Neural progenitor cell (in vitro differentiated cells): ENCODE measurements around the gene FAM83E. TPM values are rescaled to one million over a fixed set of nuclear protein-coding genes. Genes with fewer than 3 reads are reported as not detected.

Experiments
- DNase-seq: peaks from one replicate; pipeline ENCODE4 v3.0.0-alpha.2; 2016; ENCODE audit warnings: low spot score
- H2AFZ ChIP-seq: fragments of 200-600 bp; sonication (generic); replicated peaks from 2 replicates; pipeline ENCODE4 v1.6.1; 2016; ENCODE audit warnings: antibody characterized with exemption
- H3F3A ChIP-seq: fragments of 200-600 bp; sonication (generic); 2 replicates; pipeline ENCODE4 v1.6.1; 2016; ENCODE audit warnings: antibody characterized with exemption, low read depth
- H3K27ac ChIP-seq: fragments of 200-600 bp; sonication (generic); 2 replicates; pipeline ENCODE4 v1.5.1; 2016; ENCODE audit warnings: mild to moderate bottlenecking
- H3K27me3 ChIP-seq: fragments of 200-600 bp; sonication (generic); 2 replicates; pipeline ENCODE4 v1.6.1; 2016; ENCODE audit warnings: mild to moderate bottlenecking, moderate library complexity
- H3K36me3 ChIP-seq: fragments of 200-600 bp; sonication (generic); 2 replicates; pipeline ENCODE4 v1.5.1; 2016
- H3K4me1 ChIP-seq: fragments of 200-600 bp; sonication (generic); 2 replicates; pipeline ENCODE4 v1.6.1; 2016; ENCODE audit warnings: mixed run types
- H3K4me2 ChIP-seq: fragments of 200-600 bp; sonication (generic); 2 replicates; pipeline ENCODE4 v1.6.1; 2016
- H3K4me3 ChIP-seq: fragments of 200-600 bp; sonication (generic); 2 replicates; pipeline ENCODE4 v1.5.1; 2016
- H3K79me2 ChIP-seq: fragments of 200-600 bp; sonication (generic); 2 replicates; pipeline ENCODE4 v1.6.1; 2016; ENCODE audit warnings: low read depth
- H3K9ac ChIP-seq: fragments of 200-600 bp; sonication (generic); 2 replicates; pipeline ENCODE4 v1.6.1; 2016
- H3K9me3 ChIP-seq: fragments of 200-600 bp; sonication (generic); 2 replicates; pipeline ENCODE4 v1.5.1; 2016; ENCODE audit warnings: low read depth
- H4K20me1 ChIP-seq: fragments of 200-600 bp; sonication (generic); 2 replicates; pipeline ENCODE4 v1.6.1; 2016; ENCODE audit warnings: low read depth
- H3K27ac Mint-ChIP-seq: 3 replicates; pipeline ENCODE4 v1.8.0; 2021; ENCODE audit warnings: mixed read lengths
- H3K27me3 Mint-ChIP-seq: 2 replicates; pipeline ENCODE4 v1.8.0; 2022; ENCODE audit warnings: low read depth, mild to moderate bottlenecking, inconsistent platforms, moderate library complexity, mixed read lengths; ENCODE audit not compliant: insufficient read depth
- H3K36me3 Mint-ChIP-seq: 3 replicates; pipeline ENCODE4 v1.8.0; 2021; ENCODE audit warnings: mixed read lengths
- H3K4me1 Mint-ChIP-seq: 3 replicates; pipeline ENCODE4 v1.8.0; 2021; ENCODE audit warnings: mixed read lengths
- H3K4me3 Mint-ChIP-seq: 3 replicates; pipeline ENCODE4 v1.8.0; 2021; ENCODE audit warnings: mild to moderate bottlenecking, moderate library complexity, mixed read lengths
- H3K9me3 Mint-ChIP-seq: 3 replicates; pipeline ENCODE4 v1.8.0; 2020; ENCODE audit warnings: mixed read lengths
- CTCF ChIP-seq: fragments of 200-600 bp; sonication (generic); IDR thresholded peaks from 2 replicates; pipeline ENCODE4 v1.5.1; 2017; ENCODE audit warnings: antibody characterized with exemption, mild to moderate bottlenecking
- EZH2 ChIP-seq: fragments of 200-600 bp; sonication (generic); IDR thresholded peaks from 2 replicates; pipeline ENCODE4 v1.6.1; 2017; ENCODE audit warnings: antibody characterized with exemption, mild to moderate bottlenecking, moderate library complexity
- EZH2phosphoT487 ChIP-seq: fragments of 200-600 bp; sonication (generic); IDR thresholded peaks from 2 replicates; pipeline ENCODE4 v1.6.1; 2017; ENCODE audit warnings: antibody characterized with exemption
- total RNA-seq: library from RNA; depleted of rRNA; stranded (reverse); fragments of >200 nt; gene quantifications from 2 replicates; pipeline ENCODE4 v1.2.3, GENCODE V29; 2015; ENCODE audit warnings: low replicate concordance

FAM83E gene
- total RNA-seq, 1 donor from 2014 or later: 0.06 TPM

- no peaks in the 10 kb centered on the region for H3K79me2 ChIP-seq
- H3K9ac ChIP-seq: no peak overlapping the region
- H3K27ac Mint-ChIP-seq: no peak overlapping the region
- peaks cover 4% of the 10 kb centered on the region for H3K4me1 Mint-ChIP-seq
- H3F3A ChIP-seq: no peaks in the 10 kb centered on the region
- H3K27me3 ChIP-seq: no peaks in the 10 kb centered on the region
- no peak overlapping the region for H3K4me3 ChIP-seq
- no peaks in the 10 kb centered on the region for H3K36me3 ChIP-seq
- H4K20me1 ChIP-seq: no peaks in the 10 kb centered on the region
- H3K27ac ChIP-seq: no peak overlapping the region
- no peak overlapping the region for H3K4me2 ChIP-seq
- H3K9me3 ChIP-seq: no peaks in the 10 kb centered on the region
- TF ChIP-seq CTCF (no peak), EZH2 (no peak), EZH2phosphoT487 (no peak)
- H3K4me3 Mint-ChIP-seq: no peak overlapping the region
- H3K4me1 ChIP-seq: no peaks in the 10 kb centered on the region
- no peaks in the 10 kb centered on the region for H3K36me3 Mint-ChIP-seq
- no peaks in the 10 kb centered on the region for H3K9me3 Mint-ChIP-seq
- H3K27me3 Mint-ChIP-seq: peaks cover 4% of the 10 kb centered on the region
- DNase-seq: no peak
- H2AFZ ChIP-seq: no peak overlapping the region
These were observed 11.9 kb downstream of the FAM83E start for GRCh38 chr19:48603001-48603400.

- H2AFZ ChIP-seq: no peak overlapping the region
These were observed 14.0 kb downstream of the FAM83E start for GRCh38 chr19:48600679-48601417.

GRCh38 chr19:48598996-48599700 lies 15.7 kb downstream of the FAM83E start:
- no peaks in the 10 kb centered on the region for H3K9me3 ChIP-seq

More at GRCh38 chr19:48600679-48601417, 14.0 kb downstream of the FAM83E start:
- Mint-ChIP-seq H3K9me3 (no peaks in the 10 kb centered on the region), H3K4me3 (no peak overlapping the region), H3K36me3 (no peaks in the 10 kb centered on the region), H3K27me3 (peaks cover 4% of the 10 kb centered on the region), H3K4me1 (peaks cover 4% of the 10 kb centered on the region), H3K27ac (no peak overlapping the region)
- Histone ChIP-seq H3K9ac (no peak overlapping the region), H3K36me3 (no peaks in the 10 kb centered on the region), H3K4me3 (no peak overlapping the region), H3K27me3 (no peaks in the 10 kb centered on the region), H4K20me1 (no peaks in the 10 kb centered on the region), H3K4me1 (no peaks in the 10 kb centered on the region), H3K79me2 (no peaks in the 10 kb centered on the region), H3K4me2 (no peak overlapping the region), H3K9me3 (no peaks in the 10 kb centered on the region), H3F3A (no peaks in the 10 kb centered on the region), H3K27ac (no peak overlapping the region)
- no peak for DNase-seq
- TF ChIP-seq EZH2: no peak
- TF ChIP-seq EZH2phosphoT487: no peak
- no peak for TF ChIP-seq CTCF

More at GRCh38 chr19:48598996-48599700, 15.7 kb downstream of the FAM83E start:
- no peaks in the 10 kb centered on the region for H4K20me1 ChIP-seq
- H3K9me3 Mint-ChIP-seq: no peaks in the 10 kb centered on the region
- H3K4me1 ChIP-seq: no peaks in the 10 kb centered on the region
- H3K9ac ChIP-seq: no peak overlapping the region
- H3K27ac Mint-ChIP-seq: no peak overlapping the region
- no peaks in the 10 kb centered on the region for H3K36me3 ChIP-seq
- TF ChIP-seq CTCF (no peak), EZH2phosphoT487 (no peak), EZH2 (no peak)
- no peaks in the 10 kb centered on the region for H3K27me3 ChIP-seq
- H3K27me3 Mint-ChIP-seq: peaks cover 7% of the 10 kb centered on the region
- no peak overlapping the region for H2AFZ ChIP-seq
- H3K36me3 Mint-ChIP-seq: no peaks in the 10 kb centered on the region
- H3K4me1 Mint-ChIP-seq: peaks cover 4% of the 10 kb centered on the region
- no peak overlapping the region for H3K4me3 Mint-ChIP-seq
- no peak overlapping the region for H3K27ac ChIP-seq
- DNase-seq: no peak
- no peak overlapping the region for H3K4me2 ChIP-seq
- H3F3A ChIP-seq: no peaks in the 10 kb centered on the region
- no peak overlapping the region for H3K4me3 ChIP-seq
- H3K79me2 ChIP-seq: no peaks in the 10 kb centered on the region
